Measurements from ENCODE around the gene STK10. TPM values are rescaled to one million over a fixed set of nuclear protein-coding genes. Genes with fewer than 3 reads are reported as not detected.

STK10 gene
- total RNA-seq, 1 donor, result 27.1 TPM

DNA sequence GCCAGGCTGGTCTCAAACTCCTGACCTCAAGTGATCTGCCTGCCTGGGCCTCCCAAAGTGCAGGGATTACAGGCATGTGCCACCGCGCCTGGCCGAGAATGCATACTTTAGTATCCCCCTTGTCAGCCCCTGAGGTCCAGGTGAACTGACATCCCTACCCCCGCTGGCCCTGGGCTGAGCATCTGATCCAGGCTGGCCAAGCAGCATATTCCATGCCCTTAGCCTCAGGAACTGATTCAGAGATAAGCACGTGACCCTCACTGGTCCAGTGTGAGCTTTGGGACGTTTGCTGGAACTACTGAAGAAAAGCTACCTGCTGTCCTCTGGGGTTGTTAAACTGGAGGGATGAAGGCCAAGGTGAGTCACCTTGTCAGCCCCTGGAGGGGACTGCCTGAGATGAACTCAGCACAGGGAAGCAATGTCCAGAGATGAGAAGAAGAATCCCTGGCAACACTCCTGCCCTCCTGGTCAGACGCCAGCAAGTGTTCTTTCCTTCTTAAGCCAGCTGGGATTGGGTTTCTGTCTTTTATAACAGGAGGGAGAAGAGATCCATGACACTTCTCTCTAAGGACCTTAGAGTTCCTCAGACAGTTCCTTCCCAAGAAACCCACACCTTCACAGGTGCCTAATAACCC is 122.5 kb downstream of the STK10 start:
- peaks cover 20% of the 10 kb centered on the region for H3K36me3 ChIP-seq (ENCODE audit: insufficient read depth, low read length)
- no peaks in the 10 kb centered on the region for H3K79me2 ChIP-seq (ENCODE audit: insufficient read depth, low read length)
- no peak overlapping the region for H3K4me2 ChIP-seq (ENCODE audit: insufficient read depth, low read length)
- DNase-seq (ENCODE audit: insufficient read length, low spot score, missing footprints), result peak; percentile 73
- no peaks in the 10 kb centered on the region for H3K4me1 ChIP-seq (ENCODE audit: insufficient read depth, low read length)
- TF ChIP-seq CTCF (IDR thresholded peaks at IDR 0.05; ENCODE audit: extremely low read depth, low read depth, low read length), result no peak
- H3K9me3 ChIP-seq (ENCODE audit: low read depth, low read length), result no peaks in the 10 kb centered on the region
- no peak overlapping the region for H2AFZ ChIP-seq (ENCODE audit: low read length)
- no peak overlapping the region for H3K27ac ChIP-seq (ENCODE audit: low read depth, low read length)
- no peaks in the 10 kb centered on the region for H3K27me3 ChIP-seq (ENCODE audit: insufficient read depth, low read length)
- no peak overlapping the region for H3K4me3 ChIP-seq (ENCODE audit: insufficient read depth, low read length)
- no peaks in the 10 kb centered on the region for H4K20me1 ChIP-seq (ENCODE audit: insufficient read depth, low read length)

DNA sequence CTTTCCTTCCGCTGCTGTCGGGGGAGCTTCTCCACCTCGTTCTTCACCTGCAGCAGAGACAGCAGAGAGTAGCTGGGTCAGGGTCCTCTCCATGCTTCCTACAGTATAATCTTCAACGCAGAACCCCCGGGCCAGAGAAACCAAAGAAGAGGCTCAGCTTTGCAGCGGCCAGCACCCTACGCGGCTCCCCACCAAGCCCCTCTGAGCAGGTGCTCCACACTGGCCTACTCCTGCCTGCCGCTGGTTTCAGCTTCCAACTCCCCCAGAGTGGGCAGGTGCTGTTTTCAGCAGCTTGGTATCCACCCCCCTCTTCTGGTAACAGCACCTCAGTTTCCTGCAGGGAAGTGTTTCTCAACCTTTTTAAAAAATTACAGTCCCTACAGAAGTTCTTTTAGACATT is 123.3 kb downstream of the STK10 start:
- H3K27ac ChIP-seq (ENCODE audit: low read depth, low read length), result no peak overlapping the region
- no peak for DNase-seq (ENCODE audit: insufficient read length, low spot score, missing footprints)
- H3K27me3 ChIP-seq (ENCODE audit: insufficient read depth, low read length), result no peaks in the 10 kb centered on the region
- H2AFZ ChIP-seq (ENCODE audit: low read length), result no peak overlapping the region
- no peaks in the 10 kb centered on the region for H3K79me2 ChIP-seq (ENCODE audit: insufficient read depth, low read length)
- no peaks in the 10 kb centered on the region for H3K4me1 ChIP-seq (ENCODE audit: insufficient read depth, low read length)
- H3K4me3 ChIP-seq (ENCODE audit: insufficient read depth, low read length), result no peak overlapping the region
- peaks cover 27% of the 10 kb centered on the region for H3K36me3 ChIP-seq (ENCODE audit: insufficient read depth, low read length)
- H4K20me1 ChIP-seq (ENCODE audit: insufficient read depth, low read length), result no peaks in the 10 kb centered on the region
- H3K4me2 ChIP-seq (ENCODE audit: insufficient read depth, low read length), result no peak overlapping the region
- H3K9me3 ChIP-seq (ENCODE audit: low read depth, low read length), result no peaks in the 10 kb centered on the region
- no peak for TF ChIP-seq CTCF (IDR thresholded peaks at IDR 0.05; ENCODE audit: extremely low read depth, low read depth, low read length)

DNA sequence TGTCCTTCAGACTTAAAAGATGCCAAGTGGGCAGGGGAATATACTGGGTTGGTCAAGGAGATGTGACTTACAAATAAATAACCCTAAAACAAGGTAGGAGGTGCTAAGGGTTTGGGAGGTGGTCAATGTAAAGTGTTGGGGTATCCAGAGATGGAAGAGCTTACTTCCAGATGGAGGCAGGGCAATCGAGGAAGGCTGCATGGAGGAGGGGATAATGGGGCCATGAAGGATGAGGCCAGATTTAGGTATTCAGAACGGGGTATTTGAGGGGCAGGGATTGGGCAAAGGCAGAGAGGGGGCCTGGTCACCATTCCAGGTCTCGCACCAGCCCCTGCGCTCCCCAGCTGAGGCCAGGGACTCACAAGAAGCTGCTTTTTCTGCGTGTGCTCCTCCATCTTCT is 123.7 kb downstream of the STK10 start:
- Histone ChIP-seq H3K27me3 (ENCODE audit: insufficient read depth, low read length) (no peaks in the 10 kb centered on the region), H3K4me1 (ENCODE audit: insufficient read depth, low read length) (no peaks in the 10 kb centered on the region), H3K36me3 (ENCODE audit: insufficient read depth, low read length) (peaks cover 31% of the 10 kb centered on the region)

More for the DNA sequence above, 123.7 kb downstream of the STK10 start:
- Histone ChIP-seq H3K4me2 (ENCODE audit: insufficient read depth, low read length) (no peak overlapping the region), H3K27ac (ENCODE audit: low read depth, low read length) (no peak overlapping the region), H3K9me3 (ENCODE audit: low read depth, low read length) (no peaks in the 10 kb centered on the region), H4K20me1 (ENCODE audit: insufficient read depth, low read length) (no peaks in the 10 kb centered on the region), H3K4me3 (ENCODE audit: insufficient read depth, low read length) (no peak overlapping the region), H3K79me2 (ENCODE audit: insufficient read depth, low read length) (no peaks in the 10 kb centered on the region), H2AFZ (ENCODE audit: low read length) (no peak overlapping the region)
- peak; percentile 34 for DNase-seq (ENCODE audit: insufficient read length, low spot score, missing footprints)
- no peak for TF ChIP-seq CTCF (IDR thresholded peaks at IDR 0.05; ENCODE audit: extremely low read depth, low read depth, low read length)
